ENCODE results near the gene POU6F2.

Gene POU6F2

GRCh38 chr7:39265641-39266591 is 288.2 kb downstream of the POU6F2 start:
- no peak overlapping the region for H3K4me3 ChIP-seq (ENCODE audit: low read length in 2 of 2)
- H3K9me3 ChIP-seq (ENCODE audit: control insufficient read depth in 2 of 2, low read length in 2 of 2), result no peaks in the 10 kb centered on the region
- H3K4me1 ChIP-seq (ENCODE audit: control insufficient read depth, insufficient read depth, low read length), result no peaks in the 10 kb centered on the region
- H3K27me3 ChIP-seq (ENCODE audit: control insufficient read depth in 1 of 2, insufficient read depth in 2 of 2, low read length in 2 of 2), result no peaks in the 10 kb centered on the region
- no peak overlapping the region for H3K27ac ChIP-seq (ENCODE audit: low read length)
- no peaks in the 10 kb centered on the region for H3K36me3 ChIP-seq (ENCODE audit: control insufficient read depth in 2 of 2, insufficient read depth in 2 of 2, low read length in 2 of 2)
- no peak overlapping the region for H3K9ac ChIP-seq (ENCODE audit: low read length in 2 of 2)

- Histone ChIP-seq H3K9me3 (ENCODE audit: control insufficient read depth in 2 of 2, low read length in 2 of 2) (no peaks in the 10 kb centered on the region), H3K36me3 (ENCODE audit: control insufficient read depth in 2 of 2, insufficient read depth in 2 of 2, low read length in 2 of 2) (no peaks in the 10 kb centered on the region), H3K9ac (ENCODE audit: low read length in 2 of 2) (no peak overlapping the region), H3K27ac (ENCODE audit: low read length) (no peak overlapping the region), H3K4me1 (ENCODE audit: control insufficient read depth, insufficient read depth, low read length) (no peaks in the 10 kb centered on the region), H3K27me3 (ENCODE audit: control insufficient read depth in 1 of 2, insufficient read depth in 2 of 2, low read length in 2 of 2) (no peaks in the 10 kb centered on the region), H3K4me3 (ENCODE audit: low read length in 2 of 2) (no peak overlapping the region)
Measured at GRCh38 chr7:39269034-39269433, 291.3 kb downstream of the POU6F2 start.

GRCh38 chr7:39270018-39270417 is 292.3 kb downstream of the POU6F2 start:
- Histone ChIP-seq H3K36me3 (ENCODE audit: control insufficient read depth in 2 of 2, insufficient read depth in 2 of 2, low read length in 2 of 2) (no peaks in the 10 kb centered on the region), H3K4me1 (ENCODE audit: control insufficient read depth, insufficient read depth, low read length) (no peaks in the 10 kb centered on the region), H3K27ac (ENCODE audit: low read length) (no peak overlapping the region), H3K4me3 (ENCODE audit: low read length in 2 of 2) (no peak overlapping the region), H3K9ac (ENCODE audit: low read length in 2 of 2) (no peak overlapping the region), H3K9me3 (ENCODE audit: control insufficient read depth in 2 of 2, low read length in 2 of 2) (no peaks in the 10 kb centered on the region), H3K27me3 (ENCODE audit: control insufficient read depth in 1 of 2, insufficient read depth in 2 of 2, low read length in 2 of 2) (no peaks in the 10 kb centered on the region)

- peak overlapping the region in 1 of 2 donors; percentile 9 for H3K4me3 ChIP-seq (ENCODE audit: low read length in 2 of 2)
- no peak overlapping the region for H3K9ac ChIP-seq (ENCODE audit: low read length in 2 of 2)
- H3K9me3 ChIP-seq (ENCODE audit: control insufficient read depth in 2 of 2, low read length in 2 of 2), result no peaks in the 10 kb centered on the region
- H3K27ac ChIP-seq (ENCODE audit: low read length), result no peak overlapping the region
- no peaks in the 10 kb centered on the region for H3K27me3 ChIP-seq (ENCODE audit: control insufficient read depth in 1 of 2, insufficient read depth in 2 of 2, low read length in 2 of 2)
- no peaks in the 10 kb centered on the region for H3K4me1 ChIP-seq (ENCODE audit: control insufficient read depth, insufficient read depth, low read length)
- H3K36me3 ChIP-seq (ENCODE audit: control insufficient read depth in 2 of 2, insufficient read depth in 2 of 2, low read length in 2 of 2), result no peaks in the 10 kb centered on the region
Measured at GRCh38 chr7:39271402-39271801, 293.7 kb downstream of the POU6F2 start.

GRCh38 chr7:39272111-39272510 is 294.4 kb downstream of the POU6F2 start:
- no peak overlapping the region for H3K27ac ChIP-seq (ENCODE audit: low read length)
- no peaks in the 10 kb centered on the region for H3K9me3 ChIP-seq (ENCODE audit: control insufficient read depth in 2 of 2, low read length in 2 of 2)
- H3K9ac ChIP-seq (ENCODE audit: low read length in 2 of 2), result no peak overlapping the region
- no peaks in the 10 kb centered on the region for H3K27me3 ChIP-seq (ENCODE audit: control insufficient read depth in 1 of 2, insufficient read depth in 2 of 2, low read length in 2 of 2)
- H3K36me3 ChIP-seq (ENCODE audit: control insufficient read depth in 2 of 2, insufficient read depth in 2 of 2, low read length in 2 of 2), result no peaks in the 10 kb centered on the region
- H3K4me3 ChIP-seq (ENCODE audit: low read length in 2 of 2), result no peak overlapping the region
- H3K4me1 ChIP-seq (ENCODE audit: control insufficient read depth, insufficient read depth, low read length), result no peaks in the 10 kb centered on the region

- H3K9me3 ChIP-seq (ENCODE audit: control insufficient read depth in 2 of 2, low read length in 2 of 2), result no peaks in the 10 kb centered on the region
- H3K27me3 ChIP-seq (ENCODE audit: control insufficient read depth in 1 of 2, insufficient read depth in 2 of 2, low read length in 2 of 2), result no peaks in the 10 kb centered on the region
- H3K4me3 ChIP-seq (ENCODE audit: low read length in 2 of 2), result no peak overlapping the region
- no peak overlapping the region for H3K9ac ChIP-seq (ENCODE audit: low read length in 2 of 2)
- no peaks in the 10 kb centered on the region for H3K36me3 ChIP-seq (ENCODE audit: control insufficient read depth in 2 of 2, insufficient read depth in 2 of 2, low read length in 2 of 2)
- H3K4me1 ChIP-seq (ENCODE audit: control insufficient read depth, insufficient read depth, low read length), result no peaks in the 10 kb centered on the region
- H3K27ac ChIP-seq (ENCODE audit: low read length), result no peak overlapping the region
Measured at GRCh38 chr7:39272691-39273090, 295.0 kb downstream of the POU6F2 start.

GRCh38 chr7:39280337-39280736 is 302.6 kb downstream of the POU6F2 start:
- Histone ChIP-seq H3K4me1 (ENCODE audit: control insufficient read depth, insufficient read depth, low read length) (no peaks in the 10 kb centered on the region), H3K9ac (ENCODE audit: low read length in 2 of 2) (no peak overlapping the region), H3K9me3 (ENCODE audit: control insufficient read depth in 2 of 2, low read length in 2 of 2) (no peaks in the 10 kb centered on the region), H3K27ac (ENCODE audit: low read length) (no peak overlapping the region), H3K36me3 (ENCODE audit: control insufficient read depth in 2 of 2, insufficient read depth in 2 of 2, low read length in 2 of 2) (no peaks in the 10 kb centered on the region), H3K4me3 (ENCODE audit: low read length in 2 of 2) (no peak overlapping the region), H3K27me3 (ENCODE audit: control insufficient read depth in 1 of 2, insufficient read depth in 2 of 2, low read length in 2 of 2) (no peaks in the 10 kb centered on the region)

- H3K9me3 ChIP-seq (ENCODE audit: control insufficient read depth in 2 of 2, low read length in 2 of 2), result no peaks in the 10 kb centered on the region
- no peaks in the 10 kb centered on the region for H3K36me3 ChIP-seq (ENCODE audit: control insufficient read depth in 2 of 2, insufficient read depth in 2 of 2, low read length in 2 of 2)
- H3K4me1 ChIP-seq (ENCODE audit: control insufficient read depth, insufficient read depth, low read length), result no peaks in the 10 kb centered on the region
- no peaks in the 10 kb centered on the region for H3K27me3 ChIP-seq (ENCODE audit: control insufficient read depth in 1 of 2, insufficient read depth in 2 of 2, low read length in 2 of 2)
- no peak overlapping the region for H3K4me3 ChIP-seq (ENCODE audit: low read length in 2 of 2)
- no peak overlapping the region for H3K27ac ChIP-seq (ENCODE audit: low read length)
- H3K9ac ChIP-seq (ENCODE audit: low read length in 2 of 2), result no peak overlapping the region
Measured at GRCh38 chr7:39285256-39285655, 307.5 kb downstream of the POU6F2 start.

GRCh38 chr7:39288303-39288702 is 310.6 kb downstream of the POU6F2 start:
- Histone ChIP-seq H3K9me3 (ENCODE audit: control insufficient read depth in 2 of 2, low read length in 2 of 2) (no peaks in the 10 kb centered on the region), H3K27me3 (ENCODE audit: control insufficient read depth in 1 of 2, insufficient read depth in 2 of 2, low read length in 2 of 2) (no peaks in the 10 kb centered on the region), H3K4me1 (ENCODE audit: control insufficient read depth, insufficient read depth, low read length) (no peaks in the 10 kb centered on the region), H3K27ac (ENCODE audit: low read length) (no peak overlapping the region), H3K4me3 (ENCODE audit: low read length in 2 of 2) (no peak overlapping the region), H3K36me3 (ENCODE audit: control insufficient read depth in 2 of 2, insufficient read depth in 2 of 2, low read length in 2 of 2) (no peaks in the 10 kb centered on the region), H3K9ac (ENCODE audit: low read length in 2 of 2) (no peak overlapping the region)

- Histone ChIP-seq H3K9ac (ENCODE audit: low read length in 2 of 2) (no peak overlapping the region), H3K27me3 (ENCODE audit: control insufficient read depth in 1 of 2, insufficient read depth in 2 of 2, low read length in 2 of 2) (no peaks in the 10 kb centered on the region), H3K27ac (ENCODE audit: low read length) (no peak overlapping the region), H3K9me3 (ENCODE audit: control insufficient read depth in 2 of 2, low read length in 2 of 2) (no peaks in the 10 kb centered on the region), H3K36me3 (ENCODE audit: control insufficient read depth in 2 of 2, insufficient read depth in 2 of 2, low read length in 2 of 2) (no peaks in the 10 kb centered on the region), H3K4me1 (ENCODE audit: control insufficient read depth, insufficient read depth, low read length) (no peaks in the 10 kb centered on the region), H3K4me3 (ENCODE audit: low read length in 2 of 2) (no peak overlapping the region)
Measured at GRCh38 chr7:39291628-39292410, 314.1 kb downstream of the POU6F2 start.
